HepG2 (cell line): ENCODE results near the gene PUS7. TPM values are rescaled to one million over a fixed set of nuclear protein-coding genes. Genes with fewer than 3 reads are reported as not detected.

Experiments
- AFF4 ChIP-seq: sonication (generic); formaldehyde crosslinking; IDR thresholded peaks from 2 replicates; pipeline ENCODE4 v1.4.0; 2020; ENCODE audit warnings: missing genetic modification reagents
- ATF1 ChIP-seq: IDR thresholded peaks from 2 replicates; pipeline ENCODE4 v1.6.1; 2016; ENCODE audit warnings: mild to moderate bottlenecking, control low read depth
- CENPX ChIP-seq: sonication (generic); formaldehyde crosslinking; IDR thresholded peaks from 2 replicates; pipeline ENCODE4 v1.9.0; 2021; ENCODE audit warnings: mild to moderate bottlenecking, missing genetic modification reagents, moderate library complexity
- CREBL2 ChIP-seq: sonication (generic); formaldehyde crosslinking; IDR thresholded peaks from 2 replicates; pipeline ENCODE4 v1.8.1; 2023; ENCODE audit warnings: missing genetic modification reagents, mild to moderate bottlenecking, borderline replicate concordance
- DMAP1 ChIP-seq: IDR thresholded peaks from 2 replicates; pipeline ENCODE4 v1.6.1; 2016
- GLMP ChIP-seq: sonication (generic); formaldehyde crosslinking; IDR thresholded peaks from 2 replicates; pipeline ENCODE4 v1.9.0; 2021; ENCODE audit warnings: missing genetic modification reagents, mild to moderate bottlenecking, borderline replicate concordance
- GPN1 ChIP-seq: sonication (generic); formaldehyde crosslinking; IDR thresholded peaks from 2 replicates; pipeline ENCODE4 v1.5.1; 2020; ENCODE audit warnings: missing genetic modification reagents, borderline replicate concordance
- GZF1 ChIP-seq: sonication (generic); formaldehyde crosslinking; IDR thresholded peaks from 2 replicates; pipeline ENCODE4 v1.5.1; 2020; ENCODE audit warnings: mild to moderate bottlenecking, missing genetic modification reagents
- MED8 ChIP-seq: sonication (generic); formaldehyde crosslinking; IDR thresholded peaks from 2 replicates; pipeline ENCODE4 v1.8.1; 2023; ENCODE audit warnings: mild to moderate bottlenecking, missing genetic modification reagents; ENCODE audit not compliant: insufficient replicate concordance
- PAX8 ChIP-seq: sonication (generic); formaldehyde crosslinking; IDR thresholded peaks from 2 replicates; pipeline ENCODE4 v1.8.0; 2022; ENCODE audit warnings: mild to moderate bottlenecking, missing genetic modification reagents, borderline replicate concordance
- PLSCR1 ChIP-seq: sonication (generic); formaldehyde crosslinking; IDR thresholded peaks from 2 replicates; pipeline ENCODE4 v1.5.0; 2020; ENCODE audit warnings: missing genetic modification reagents, mild to moderate bottlenecking, borderline replicate concordance
- RFX5 ChIP-seq: IDR thresholded peaks from 2 replicates; pipeline ENCODE4 v1.6.1; 2011; ENCODE audit warnings: low read depth, low read length, improper control_type of control experiment
- SIX4 ChIP-seq: sonication (generic); formaldehyde crosslinking; IDR thresholded peaks from 2 replicates; pipeline ENCODE4 v1.4.0; 2020; ENCODE audit warnings: missing genetic modification reagents
- SMAD9 ChIP-seq: sonication (generic); formaldehyde crosslinking; IDR thresholded peaks from 2 replicates; pipeline ENCODE4 v1.5.1; 2020; ENCODE audit warnings: mild to moderate bottlenecking, missing genetic modification reagents
- SRSF9 ChIP-seq: fragments of 200-400 bp; formaldehyde crosslinking; IDR thresholded peaks from 2 replicates; pipeline ENCODE4 v1.6.1; 2018; ENCODE audit warnings: borderline replicate concordance, mild to moderate bottlenecking, low read depth, low read length; ENCODE audit not compliant: insufficient read depth, poor library complexity, severe bottlenecking
- TBX2 ChIP-seq: sonication (generic); formaldehyde crosslinking; IDR thresholded peaks from 2 replicates; pipeline ENCODE4 v1.5.0; 2020; ENCODE audit warnings: missing genetic modification reagents, mild to moderate bottlenecking, borderline replicate concordance
- YEATS4 ChIP-seq: sonication (generic); formaldehyde crosslinking; IDR thresholded peaks from 2 replicates; pipeline ENCODE4 v1.4.0; 2020; ENCODE audit warnings: missing genetic modification reagents, borderline replicate concordance
- ZNF253 ChIP-seq: sonication (generic); formaldehyde crosslinking; IDR thresholded peaks from 2 replicates; pipeline ENCODE4 v1.8.0; 2022; ENCODE audit warnings: mild to moderate bottlenecking, missing genetic modification reagents, borderline replicate concordance
- ZNF329 ChIP-seq: sonication (generic); formaldehyde crosslinking; IDR thresholded peaks from 2 replicates; pipeline ENCODE4 v1.9.0; 2021; ENCODE audit warnings: low read depth, mild to moderate bottlenecking, missing genetic modification reagents
- ZNF350 ChIP-seq: sonication (generic); formaldehyde crosslinking; IDR thresholded peaks from 2 replicates; pipeline ENCODE4 v1.4.0; 2020; ENCODE audit warnings: mild to moderate bottlenecking, low read depth, missing genetic modification reagents, borderline replicate concordance
- ZNF430 ChIP-seq: sonication (generic); formaldehyde crosslinking; IDR thresholded peaks from 2 replicates; pipeline ENCODE4 v1.9.0; 2021; ENCODE audit warnings: mild to moderate bottlenecking, missing genetic modification reagents
- ZNF772 ChIP-seq: sonication (generic); formaldehyde crosslinking; IDR thresholded peaks from 2 replicates; pipeline ENCODE4 v1.5.0; 2020; ENCODE audit warnings: mild to moderate bottlenecking, missing genetic modification reagents
- ZNF790 ChIP-seq: sonication (generic); formaldehyde crosslinking; IDR thresholded peaks from 2 replicates; pipeline ENCODE4 v1.8.0; 2022; ENCODE audit warnings: missing genetic modification reagents, mild to moderate bottlenecking, borderline replicate concordance
- polyA plus RNA-seq, 8 experiments: library from polyadenylated mRNA; depleted of rRNA in 3 of 8; stranded (reverse) in 7 of 8; unstranded in 1 of 8; fragments of >200 nt; fragmentation: Illumina TruSeq in 4 of 8; extraction: Trizol in 4 of 8; gene quantifications; 2 replicates each; pipeline versions ENCODE4 v1.2.1 to v1.2.3, GENCODE V29; 2011 to 2016; ENCODE audit warnings: low read depth in 4 of 8, missing spikeins in 1 of 8, mixed read lengths in 1 of 8; ENCODE audit not compliant: insufficient read depth in 1 of 8
- total RNA-seq, 5 experiments: library from RNA; depleted of rRNA; stranded (reverse); fragments of >200 nt; fragmentation: Illumina TruSeq; extraction: Trizol; gene quantifications; 2 replicates each; pipeline ENCODE4 v1.2.3, GENCODE V29; 2016; ENCODE audit warnings: low read depth in 1 of 5

PUS7 gene
- total and polyA plus RNA-seq, 2 of the 13 experiments (the other 11 are each of a cell fraction or from before 2014, with no cell fraction given) = 14.4 to 41.2 TPM

- peak; percentile 39; the same call in 1 of the 2 replicates for TF ChIP-seq GZF1
- TF ChIP-seq ATF1 (CRISPR knock-in tag) = no peak
- TF ChIP-seq ZNF790 (CRISPR knock-in tag) = no peak
- TF ChIP-seq AFF4 (CRISPR knock-in tag) = peak; percentile 76; the same call in 1 of the 2 replicates
- TF ChIP-seq PAX8 (CRISPR knock-in tag) = no peak; the same call in 1 of the 2 replicates
- TF ChIP-seq ZNF329 (CRISPR knock-in tag) = no peak
- peak; percentile 94 for TF ChIP-seq ZNF772
- no peak for TF ChIP-seq CENPX (CRISPR knock-in tag)
- TF ChIP-seq SIX4 (CRISPR knock-in tag) = no peak
- TF ChIP-seq SRSF9 = no peak
- TF ChIP-seq RFX5 = 0 out of 2 replicates have a peak, but pooled peaks have one; percentile 16
- TF ChIP-seq TBX2 = peak; percentile 85; the same call in 1 of the 2 replicates
- TF ChIP-seq CREBL2 = no peak
- no peak for TF ChIP-seq PLSCR1 (CRISPR knock-in tag)
- TF ChIP-seq GPN1 (CRISPR knock-in tag) = no peak; the same call in 1 of the 2 replicates
- no peak; the same call in 1 of the 2 replicates for TF ChIP-seq ZNF253 (CRISPR knock-in tag)
- TF ChIP-seq MED8 (CRISPR knock-in tag) = peak; percentile 88
- TF ChIP-seq DMAP1 = peak; percentile 90
- TF ChIP-seq ZNF350 (CRISPR knock-in tag) = peak; percentile 91
- peak; percentile 83; the same call in 1 of the 2 replicates for TF ChIP-seq SMAD9 (CRISPR knock-in tag)
- TF ChIP-seq GLMP (CRISPR knock-in tag) = no peak
- TF ChIP-seq ZNF430 (CRISPR knock-in tag) = peak; percentile 96; the same call in 1 of the 2 replicates
- TF ChIP-seq YEATS4 (CRISPR knock-in tag) = peak; percentile 91
Observed at GRCh38 chr7:105531792-105532671, 10.0 kb upstream of the PUS7 start, which contains the start of gene RINT1 (continued).
